Endothelial cell of umbilical vein (primary cell): ENCODE data around the gene RSPRY1. TPM values are rescaled to one million over a fixed set of nuclear protein-coding genes. Genes with fewer than 3 reads are reported as not detected.

Experiments
- BruUV-seq: library from RNA; stranded (reverse); fragments of 400-500 nt; replicated peaks from 2 replicates; lab custom pipeline; 2021; lab: Mats Ljungman, UMichigan
- CTCF ChIA-PET: fragments of 300-600, 350-600 bp; sonication (Branson Sonifier 250); formaldehyde crosslinking; loops from one replicate; lab custom pipeline; 2021; ENCODE audit warnings: antibody characterized with exemption, inconsistent platforms; lab: Charles Lee
- POLR2A ChIA-PET: fragments of 300-600, 350-600 bp; sonication (Branson Sonifier 250); formaldehyde crosslinking; loops from one replicate; lab custom pipeline; 2021; ENCODE audit warnings: antibody characterized with exemption, inconsistent platforms; lab: Charles Lee
- DNase-seq: peaks from one replicate; pipeline ENCODE4 v3.0.0-alpha.2; 2011; ENCODE audit warnings: low read depth, low spot score
- FAIRE-seq: peaks from 2 replicates; lab custom pipeline; 2011; peaks lifted over from hg19 to GRCh38; lab: Jason Lieb, UNC
- H2AFZ ChIP-seq: 2 replicates; pipeline ENCODE4 v1.6.0; 2012; ENCODE audit warnings: low read depth, low read length, control low read depth, inconsistent platforms
- H3K27ac ChIP-seq: 2 replicates; pipeline ENCODE4 v1.5.1; 2011; ENCODE audit warnings: low read depth, mild to moderate bottlenecking, control low read depth, low read length, moderate library complexity; ENCODE audit not compliant: insufficient read depth
- H3K27me3 ChIP-seq, 2 experiments: 2 replicates each; pipeline versions ENCODE4 v1.6.0 to v1.6.1; 2011; ENCODE audit warnings: low read length in 2 of 2, mixed read lengths in 1 of 2; ENCODE audit not compliant: control insufficient read depth in 2 of 2, insufficient read depth in 2 of 2
- H3K36me3 ChIP-seq, 2 experiments: 2 replicates in 1 of 2; 3 replicates in 1 of 2; pipeline ENCODE4 v1.5.1; 2011; ENCODE audit warnings: low read length in 2 of 2, mild to moderate bottlenecking in 1 of 2, moderate library complexity in 1 of 2; ENCODE audit not compliant: control insufficient read depth in 2 of 2, insufficient read depth in 2 of 2; ENCODE audit errors: extremely low read depth in 1 of 2
- H3K4me1 ChIP-seq: 3 replicates; pipeline ENCODE4 v1.5.1; 2011; ENCODE audit warnings: mild to moderate bottlenecking, low read length; ENCODE audit not compliant: control insufficient read depth, insufficient read depth; ENCODE audit errors: extremely low read depth
- H3K4me2 ChIP-seq: 2 replicates; pipeline ENCODE4 v1.6.1; 2011; ENCODE audit warnings: low read length, control low read depth, mixed read lengths; ENCODE audit not compliant: insufficient read depth
- H3K4me3 ChIP-seq, 3 experiments: fragments of 200-600 bp in 1 of 3; sonication (generic), shearing (Covaris generic) in 1 of 3; replicated peaks in 1 of 3; 2 replicates each; pipeline ENCODE4 v1.5.1; 2011 to 2016; ENCODE audit warnings: control low read depth in 3 of 3, low read length in 3 of 3, mild to moderate bottlenecking in 2 of 3, inconsistent platforms in 1 of 3, low read depth in 1 of 3, moderate library complexity in 1 of 3; ENCODE audit not compliant: insufficient read depth in 1 of 3
- H3K79me2 ChIP-seq: 2 replicates; pipeline ENCODE4 v1.6.0; 2012; ENCODE audit warnings: low read length, inconsistent platforms; ENCODE audit not compliant: control insufficient read depth, insufficient read depth
- H3K9ac ChIP-seq: replicated peaks from 2 replicates; pipeline ENCODE3; 2011; ENCODE audit warnings: low read length, control low read depth; ENCODE audit not compliant: insufficient read depth; ENCODE audit errors: extremely low read depth
- H3K9me1 ChIP-seq: replicated peaks from 3 replicates; pipeline ENCODE4 v1.6.0; 2011; ENCODE audit warnings: mild to moderate bottlenecking, low read length; ENCODE audit not compliant: control insufficient read depth, insufficient read depth; ENCODE audit errors: extremely low read depth
- H3K9me3 ChIP-seq: replicated peaks from 2 replicates; pipeline ENCODE4 v1.5.1; 2012; ENCODE audit warnings: low read length, inconsistent platforms; ENCODE audit not compliant: control insufficient read depth, insufficient read depth
- H4K20me1 ChIP-seq: replicated peaks from 2 replicates; pipeline ENCODE3; 2011; ENCODE audit warnings: mild to moderate bottlenecking, low read length; ENCODE audit not compliant: control insufficient read depth, insufficient read depth; ENCODE audit errors: extremely low read depth
- EZH2 ChIP-seq: IDR thresholded peaks from 2 replicates; pipeline ENCODE4 v1.6.1; 2012; ENCODE audit warnings: borderline replicate concordance, low read depth, mild to moderate bottlenecking, moderate library complexity, low read length, inconsistent platforms; ENCODE audit not compliant: severe bottlenecking
- FOS ChIP-seq: IDR thresholded peaks from 2 replicates; pipeline ENCODE4 v1.6.1; 2011; ENCODE audit warnings: mild to moderate bottlenecking, low read length, moderate library complexity, borderline replicate concordance; ENCODE audit not compliant: insufficient read depth
- GATA2 ChIP-seq: IDR thresholded peaks from 2 replicates; pipeline ENCODE4 v1.7.0; 2011; ENCODE audit warnings: low read depth, mild to moderate bottlenecking, moderate library complexity, mixed read lengths, low read length; ENCODE audit not compliant: insufficient read length, insufficient read depth
- JUN ChIP-seq: IDR thresholded peaks from 2 replicates; pipeline ENCODE4 v1.6.1; 2011; ENCODE audit warnings: borderline replicate concordance, low read depth; ENCODE audit not compliant: insufficient read length, insufficient read depth
- MYC ChIP-seq: IDR thresholded peaks from one replicate; pipeline ENCODE4 v1.6.1; 2011; ENCODE audit warnings: mild to moderate bottlenecking, low read depth, low read length
- POLR2A ChIP-seq: IDR thresholded peaks from 2 replicates; pipeline ENCODE4 v1.6.1; 2012; ENCODE audit warnings: low read depth, mild to moderate bottlenecking, control low read depth, low read length
- POLR2AphosphoS5 ChIP-seq: IDR thresholded peaks from 2 replicates; pipeline ENCODE4 v1.6.1; 2012; ENCODE audit warnings: low read depth, mild to moderate bottlenecking, control low read depth, low read length, moderate library complexity; ENCODE audit not compliant: insufficient read depth
- dilution Hi-C: fragments of 300-500 bp; cut with MboI; formaldehyde crosslinking; loops from one replicate; pipeline ENCODE4 v1.15.0; 2019; ENCODE audit warnings: low sequenced_read_pairs; ENCODE audit not compliant: extremely low pct_ligation_motif_present
- intact Hi-C: fragments of 100-400 bp; cut with micrococcal nuclease; formaldehyde crosslinking; loops from one replicate; pipeline ENCODE4 v1.10.0; 2022
- polyA plus RNA-seq, 4 experiments: library from polyadenylated mRNA; depleted of rRNA in 3 of 4; stranded (reverse) in 3 of 4; unstranded in 1 of 4; fragments of >200 nt; gene quantifications; 2 replicates each; pipeline versions ENCODE4 v1.2.1 to v1.2.3, GENCODE V29; 2011 to 2012; ENCODE audit warnings: missing spikeins in 1 of 4
- total RNA-seq: library from RNA; stranded (reverse); gene quantifications from 2 replicates; pipeline ENCODE4 v1.2.3, GENCODE V29; 2021
- TF ChIP-seq, protein P1 (sequence below), 2 donors: IDR thresholded peaks; 1 replicate in 1 of 2; 2 replicates in 1 of 2; pipeline ENCODE4 v1.5.1; 2011; ENCODE audit warnings: low read length in 2 of 2, mild to moderate bottlenecking in 2 of 2, moderate library complexity in 2 of 2, control low read depth in 1 of 2, inconsistent platforms in 1 of 2, low read depth in 1 of 2; ENCODE audit not compliant: insufficient read depth in 1 of 2; ENCODE audit errors: extremely low read depth in 1 of 2
- TF ChIP-seq, protein P2 (sequence below): IDR thresholded peaks from 2 replicates; pipeline ENCODE4 v1.6.1; 2011; ENCODE audit not compliant: insufficient read depth, insufficient read length

The RSPRY1 gene
- total and polyA plus RNA-seq, 2 donors (not counting 3 experiments of a cell fraction or from before 2014, with no cell fraction given), result 28.5 to 55.1 TPM

DNA sequence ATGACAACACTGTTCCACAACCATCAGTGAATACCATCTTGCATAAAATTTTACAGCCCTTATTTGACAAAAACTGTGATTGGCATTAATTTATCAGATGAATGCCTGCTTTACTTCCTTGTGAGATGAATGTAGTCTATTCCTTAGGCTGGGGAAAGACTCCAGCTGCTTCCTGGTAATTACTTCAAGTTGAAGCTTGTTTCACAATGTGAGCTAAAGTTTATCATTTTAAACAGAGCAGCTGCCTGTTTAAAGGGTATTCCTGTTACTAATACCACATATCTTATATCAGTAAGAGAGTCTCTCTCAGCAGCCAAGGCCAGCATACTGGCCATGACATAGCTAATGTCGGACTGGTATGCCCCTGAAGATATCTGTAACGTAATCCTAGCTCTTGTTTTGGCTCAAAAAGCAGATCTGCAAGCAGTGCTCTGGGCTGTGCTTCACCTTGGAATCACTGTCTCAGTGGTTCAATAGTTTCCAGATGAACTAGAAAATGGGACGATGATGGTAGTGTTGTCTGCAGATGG is 45.8 kb downstream of the RSPRY1 start:
- Histone ChIP-seq H3K36me3 (peaks cover 34 to 39% of the 10 kb centered on the region in 2 experiments), H3K9ac (no peak overlapping the region), H3K79me2 (no peaks in the 10 kb centered on the region), H3K4me1 (no peaks in the 10 kb centered on the region), H3K27me3 (no peaks in the 10 kb centered on the region), H2AFZ (no peak overlapping the region), H3K4me2 (no peak overlapping the region), H4K20me1 (no peaks in the 10 kb centered on the region), H3K9me3 (no peaks in the 10 kb centered on the region), H3K4me3 (no peak overlapping the region), H3K27ac (no peak overlapping the region), H3K9me1 (no peaks in the 10 kb centered on the region)
- CTCF ChIA-PET, result interaction anchor here (0.9 to 2.1 kb wide), 5 partner anchors 10 to 30 kb away, joined by 3 to 7 read pairs (median 3); partner anchors contain the start of gene ARL2BP
- no peak for FAIRE-seq
- intact Hi-C loops, result no loop called here
- dilution Hi-C loops, result no loop called here
- DNase-seq, result no peak
- TF ChIP-seq EZH2 (no peak), MYC (no peak), FOS (no peak), POLR2A (no peak), JUN (no peak), POLR2AphosphoS5 (no peak), GATA2 (no peak)
- TF ChIP-seq, protein P1, sequence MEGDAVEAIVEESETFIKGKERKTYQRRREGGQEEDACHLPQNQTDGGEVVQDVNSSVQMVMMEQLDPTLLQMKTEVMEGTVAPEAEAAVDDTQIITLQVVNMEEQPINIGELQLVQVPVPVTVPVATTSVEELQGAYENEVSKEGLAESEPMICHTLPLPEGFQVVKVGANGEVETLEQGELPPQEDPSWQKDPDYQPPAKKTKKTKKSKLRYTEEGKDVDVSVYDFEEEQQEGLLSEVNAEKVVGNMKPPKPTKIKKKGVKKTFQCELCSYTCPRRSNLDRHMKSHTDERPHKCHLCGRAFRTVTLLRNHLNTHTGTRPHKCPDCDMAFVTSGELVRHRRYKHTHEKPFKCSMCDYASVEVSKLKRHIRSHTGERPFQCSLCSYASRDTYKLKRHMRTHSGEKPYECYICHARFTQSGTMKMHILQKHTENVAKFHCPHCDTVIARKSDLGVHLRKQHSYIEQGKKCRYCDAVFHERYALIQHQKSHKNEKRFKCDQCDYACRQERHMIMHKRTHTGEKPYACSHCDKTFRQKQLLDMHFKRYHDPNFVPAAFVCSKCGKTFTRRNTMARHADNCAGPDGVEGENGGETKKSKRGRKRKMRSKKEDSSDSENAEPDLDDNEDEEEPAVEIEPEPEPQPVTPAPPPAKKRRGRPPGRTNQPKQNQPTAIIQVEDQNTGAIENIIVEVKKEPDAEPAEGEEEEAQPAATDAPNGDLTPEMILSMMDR (IDR thresholded peaks at IDR 0.05; ENCODE audit: extremely low read depth in 1 of 2, insufficient read depth in 1 of 2, low read depth in 1 of 2, low read length in 2 of 2), result no peak
- TF ChIP-seq, protein P2, sequence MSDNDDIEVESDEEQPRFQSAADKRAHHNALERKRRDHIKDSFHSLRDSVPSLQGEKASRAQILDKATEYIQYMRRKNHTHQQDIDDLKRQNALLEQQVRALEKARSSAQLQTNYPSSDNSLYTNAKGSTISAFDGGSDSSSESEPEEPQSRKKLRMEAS, result no peak
- POLR2A ChIA-PET, result no interaction called here
- BruUV-seq, result no TSS peak
